ENCODE measurements around the gene NAXE. TPM values are rescaled to one million over a fixed set of nuclear protein-coding genes. Genes with fewer than 3 reads are reported as not detected.

Gene NAXE
- total RNA-seq, 1 donor from 2014 or later: 85.3 TPM

- Histone ChIP-seq H3K9me3 (no peaks in the 10 kb centered on the region), H3K4me1 (no peaks in the 10 kb centered on the region), H3K4me3 (no peak overlapping the region), H3K36me3 (no peaks in the 10 kb centered on the region), H3K27me3 (no peaks in the 10 kb centered on the region), H3K27ac (no peak overlapping the region)
- intact Hi-C loops (cut with DNase I): no loop called here
- TF ChIP-seq CTCF (IDR thresholded peaks at IDR 0.05): no peak
- DNase-seq (ENCODE audit: low spot score in 2 of 2): no peak
Measured at GRCh38 chr1:156578055-156578454, 13.5 kb upstream of the NAXE start.

GRCh38 chr1:156579472-156579871, 12.1 kb upstream of the NAXE start, which contains the start of gene TTC24:
Gene TTC24, plus strand, starts transcription at chr1:156579723. Its CDS starts 1,642 bp downstream, at chr1:156581365.
- H3K4me3 ChIP-seq: no peak within 1 kb of the TSS
- no peak for TF ChIP-seq CTCF (IDR thresholded peaks at IDR 0.05)
- peak in 1 of 2 donors; percentile 50 for DNase-seq (ENCODE audit: low spot score in 2 of 2)
- no peaks in the 10 kb centered on the region for H3K36me3 ChIP-seq
- intact Hi-C loops (cut with DNase I): no loop called here
- peaks cover 0 to 3% of the 10 kb centered on the region in 2 donors for H3K4me1 ChIP-seq
- H3K27ac ChIP-seq: no peak within 1 kb of the TSS
- H3K9me3 ChIP-seq: no peaks in the 10 kb centered on the region
- H3K27me3 ChIP-seq: no peaks in the 10 kb centered on the region

GRCh38 chr1:156581661-156582387, 9.8 kb upstream of the NAXE start:
- no peak overlapping the region for H3K4me3 ChIP-seq
- peaks cover 0 to 3% of the 10 kb centered on the region in 2 donors for H3K4me1 ChIP-seq
- H3K27ac ChIP-seq: no peak overlapping the region
- peak in 1 of 2 donors; percentile 57 for DNase-seq (ENCODE audit: low spot score in 2 of 2)
- H3K36me3 ChIP-seq: no peaks in the 10 kb centered on the region
- intact Hi-C loops (cut with DNase I): no loop called here
- H3K9me3 ChIP-seq: no peaks in the 10 kb centered on the region
- no peak for TF ChIP-seq CTCF (IDR thresholded peaks at IDR 0.05)
- no peaks in the 10 kb centered on the region for H3K27me3 ChIP-seq

GRCh38 chr1:156582388-156583017, 9.1 kb upstream of the NAXE start:
- intact Hi-C loops (cut with DNase I): no loop called here
- H3K27ac ChIP-seq: no peak overlapping the region
- no peak for DNase-seq (ENCODE audit: low spot score in 2 of 2)
- H3K27me3 ChIP-seq: no peaks in the 10 kb centered on the region
- H3K9me3 ChIP-seq: no peaks in the 10 kb centered on the region
- TF ChIP-seq CTCF (IDR thresholded peaks at IDR 0.05): no peak
- H3K4me1 ChIP-seq: peaks cover 0 to 3% of the 10 kb centered on the region in 2 donors
- no peak overlapping the region for H3K4me3 ChIP-seq
- no peaks in the 10 kb centered on the region for H3K36me3 ChIP-seq

- H3K4me3 ChIP-seq: no peak overlapping the region
- H3K27ac ChIP-seq: no peak overlapping the region
- peaks cover 0 to 3% of the 10 kb centered on the region in 2 donors for H3K4me1 ChIP-seq
- TF ChIP-seq CTCF (IDR thresholded peaks at IDR 0.05): peak; percentile 82 to 95 (median 88)
- DNase-seq (ENCODE audit: low spot score in 2 of 2): peak in 1 of 2 donors; percentile 89
- H3K9me3 ChIP-seq: no peaks in the 10 kb centered on the region
- no peaks in the 10 kb centered on the region for H3K27me3 ChIP-seq
- intact Hi-C loops (cut with DNase I): loop anchor here (1.0 kb wide), 2 partner anchors 24 to 73 kb away; no protein-coding TSS in a partner anchor
- H3K36me3 ChIP-seq: no peaks in the 10 kb centered on the region
Measured at GRCh38 chr1:156583821-156584622, 7.6 kb upstream of the NAXE start.
